Left lobe of liver (tissue), 2 donors: Measurements from ENCODE around the gene BUD23. TPM values are rescaled to one million over a fixed set of nuclear protein-coding genes. Genes with fewer than 3 reads are reported as not detected.
"Not testable (repeated sequence)": the region's sequence is repeated elsewhere in the genome, so short reads cannot be mapped to it uniquely, and the experiment has no call there.

ENCODE experiments used
- ATAC-seq: fragments of 200-7000 bp; cut with Tn5 transposase; one replicate; pipeline ENCODE4 v1.9.1; 2020; ENCODE audit warnings: mild to moderate bottlenecking, moderate library complexity
- DNase-seq: peaks from one replicate; pipeline ENCODE4 v3.0.0-alpha.2; 2020; ENCODE audit warnings: low spot score
- total RNA-seq: library from RNA; stranded (reverse); gene quantifications from one replicate; pipeline ENCODE4 v1.2.1, GENCODE V29; 2021
- donor health status: DM: no; HTN: no; CAD: no; lungs with moderate emphysema.
- donor health status: DM: no; HTN: yes; CAD: no.

BUD23 gene
- total RNA-seq, 1 donor from 2014 or later: 28.2 TPM

- no peak for ATAC-seq
- no peak for DNase-seq
Measured at GRCh38 chr7:73700581-73701134, 17.3 kb downstream of the BUD23 start.

DNA sequence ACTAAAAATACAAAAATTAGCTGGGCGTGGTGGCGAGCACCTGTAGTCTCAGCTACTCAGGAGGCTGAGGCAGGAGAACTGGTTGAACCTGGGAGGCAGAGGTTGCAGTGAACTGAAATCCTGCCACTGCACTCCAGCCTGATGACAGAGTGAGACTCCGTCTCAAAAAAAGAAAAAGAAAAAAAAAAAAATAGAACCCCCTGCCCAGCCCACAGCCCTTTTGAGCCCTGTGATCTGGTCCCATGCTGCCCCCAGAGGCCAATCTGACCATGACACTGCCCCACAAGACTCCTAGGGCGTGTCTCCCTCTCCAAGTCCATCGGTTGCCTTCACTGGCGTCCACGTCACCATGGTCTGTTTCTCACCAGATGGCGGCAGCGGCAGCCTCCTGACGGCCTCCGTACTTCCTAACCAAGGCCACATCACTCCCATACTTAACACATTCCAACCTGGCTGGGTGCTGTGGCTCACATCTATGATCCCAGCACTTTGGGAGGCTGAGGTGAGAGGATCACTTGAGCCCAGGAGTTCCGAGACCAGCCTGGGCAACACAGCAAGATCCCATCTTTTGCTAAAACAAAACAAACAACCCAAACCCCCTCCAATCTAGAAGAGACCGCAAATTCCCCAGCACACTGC, 18.1 kb downstream of the BUD23 start:
- no peak for DNase-seq
- ATAC-seq: peak; percentile 76

- no peak for ATAC-seq
- no peak for DNase-seq
Measured at GRCh38 chr7:73702226-73702625, 18.8 kb downstream of the BUD23 start.

- no peak for DNase-seq
Measured at GRCh38 chr7:73702665-73703064, 19.3 kb downstream of the BUD23 start.

DNA sequence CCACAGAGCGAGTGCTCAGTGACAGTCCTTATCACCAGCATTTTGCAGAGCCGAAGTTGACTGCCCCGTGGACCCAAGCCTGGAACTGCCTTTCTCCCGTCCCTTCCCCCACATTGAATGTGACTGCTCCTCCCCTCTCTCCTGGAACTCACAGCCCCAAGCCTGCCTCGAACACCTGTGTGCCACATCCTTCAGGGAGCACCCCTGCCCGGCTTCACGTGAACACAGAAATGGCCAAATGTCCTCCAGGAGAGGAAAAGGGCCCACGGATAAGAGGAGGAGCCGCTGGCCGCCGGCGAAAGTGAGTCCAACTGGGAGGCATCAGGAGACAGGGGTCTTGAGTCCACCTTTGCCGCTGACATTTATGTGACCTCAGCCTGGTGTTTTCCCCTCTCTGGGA, 19.8 kb downstream of the BUD23 start:
- ATAC-seq (no peak), DNase-seq (no peak)

More at GRCh38 chr7:73702665-73703064, 19.3 kb downstream of the BUD23 start:
- ATAC-seq: no peak

GRCh38 chr7:73703757-73704639, 20.6 kb downstream of the BUD23 start:
- no peak for DNase-seq
- ATAC-seq: peak; percentile 43

DNA sequence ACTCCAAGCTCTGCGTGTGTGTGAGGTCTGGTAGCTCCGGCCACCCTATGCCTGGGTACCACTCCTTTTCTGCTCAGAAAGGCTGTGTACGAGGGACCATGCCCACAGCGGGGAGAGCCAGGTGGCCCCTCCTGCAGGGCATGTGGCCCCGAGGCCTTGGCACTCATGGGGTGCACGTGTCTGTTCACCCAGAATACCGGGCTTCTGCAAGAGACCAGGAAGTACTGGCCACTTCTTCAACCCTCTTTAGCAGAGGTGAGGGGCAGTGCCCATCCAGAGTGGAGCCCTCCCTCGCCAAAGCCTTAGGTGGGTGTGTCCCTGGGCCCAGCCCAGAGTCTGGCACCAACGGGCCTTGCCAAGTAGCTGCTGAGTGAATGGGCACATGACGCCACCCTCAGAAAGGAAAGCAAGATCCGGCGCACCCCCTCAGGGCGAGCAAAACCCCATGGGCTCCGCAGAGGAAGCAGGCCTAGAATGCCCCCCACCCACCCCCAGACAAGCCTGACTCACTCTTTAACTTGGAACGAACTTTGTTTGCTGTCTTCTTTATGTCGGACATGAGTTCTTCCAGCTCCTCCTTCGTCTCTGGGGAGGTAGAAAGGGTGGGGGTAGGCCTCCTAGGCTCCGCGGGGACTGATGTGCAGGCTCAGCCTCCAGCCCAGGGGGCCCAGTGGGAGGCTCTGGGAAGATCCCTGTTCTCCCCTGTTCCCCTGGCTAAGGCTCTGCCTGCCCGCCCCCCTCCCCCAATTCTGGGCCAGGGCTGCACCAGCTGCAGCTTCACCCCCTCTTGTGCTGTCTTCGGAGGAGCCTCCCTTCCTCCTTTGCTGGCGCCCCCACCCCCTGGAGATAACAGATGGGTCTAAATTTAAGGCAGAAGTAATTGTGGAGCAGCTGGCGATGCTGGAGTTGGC, 21.5 kb downstream of the BUD23 start:
- DNase-seq (no peak), ATAC-seq (no peak)

GRCh38 chr7:73705551-73705920, 22.1 kb downstream of the BUD23 start:
- DNase-seq: no peak
- ATAC-seq: no peak

DNA sequence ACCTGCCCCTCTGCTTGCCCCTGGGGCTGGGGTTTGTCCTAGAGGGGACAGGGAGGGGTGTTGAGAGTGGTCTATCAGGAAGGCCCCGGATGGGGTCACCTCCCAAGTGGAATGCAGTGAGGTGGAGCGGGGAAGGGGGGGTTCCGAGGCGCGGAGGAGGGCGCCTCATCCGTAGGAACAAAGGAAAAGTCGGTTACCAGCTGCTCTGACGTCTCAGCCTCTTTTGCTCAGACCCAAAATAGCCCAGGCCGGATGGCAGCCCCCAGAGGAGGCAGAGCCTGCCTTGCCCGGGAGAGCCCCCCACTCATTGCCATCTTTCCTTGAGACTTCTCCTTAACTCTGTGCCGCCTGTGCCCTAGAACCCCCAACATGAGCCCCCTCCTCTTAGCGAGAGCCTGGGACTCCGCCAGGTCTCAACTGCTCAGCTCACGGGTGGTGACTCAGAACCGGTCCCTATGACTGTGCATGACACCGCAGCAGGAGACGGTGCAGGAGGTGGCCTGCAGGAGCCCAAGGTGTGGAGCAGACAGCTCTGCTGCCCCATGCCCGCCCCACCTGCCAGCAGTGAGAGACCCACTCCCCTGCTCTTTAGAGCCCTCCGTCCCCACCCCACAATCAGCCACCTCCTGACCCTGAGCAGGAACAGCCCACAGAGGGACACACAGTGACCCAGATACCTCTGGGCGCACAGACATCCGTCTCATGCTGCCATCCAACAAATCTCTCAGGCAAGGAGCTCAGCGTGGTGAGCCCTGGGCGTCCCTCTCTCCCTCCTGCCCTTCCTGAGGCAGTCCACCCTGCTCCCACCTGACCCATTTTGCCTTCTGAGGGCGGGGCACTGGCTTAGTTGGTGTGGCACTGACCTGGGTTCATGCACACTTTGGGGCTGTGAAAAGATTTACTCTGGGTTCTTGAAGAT, 23.0 kb downstream of the BUD23 start:
- ATAC-seq: no peak
- no peak for DNase-seq

DNA sequence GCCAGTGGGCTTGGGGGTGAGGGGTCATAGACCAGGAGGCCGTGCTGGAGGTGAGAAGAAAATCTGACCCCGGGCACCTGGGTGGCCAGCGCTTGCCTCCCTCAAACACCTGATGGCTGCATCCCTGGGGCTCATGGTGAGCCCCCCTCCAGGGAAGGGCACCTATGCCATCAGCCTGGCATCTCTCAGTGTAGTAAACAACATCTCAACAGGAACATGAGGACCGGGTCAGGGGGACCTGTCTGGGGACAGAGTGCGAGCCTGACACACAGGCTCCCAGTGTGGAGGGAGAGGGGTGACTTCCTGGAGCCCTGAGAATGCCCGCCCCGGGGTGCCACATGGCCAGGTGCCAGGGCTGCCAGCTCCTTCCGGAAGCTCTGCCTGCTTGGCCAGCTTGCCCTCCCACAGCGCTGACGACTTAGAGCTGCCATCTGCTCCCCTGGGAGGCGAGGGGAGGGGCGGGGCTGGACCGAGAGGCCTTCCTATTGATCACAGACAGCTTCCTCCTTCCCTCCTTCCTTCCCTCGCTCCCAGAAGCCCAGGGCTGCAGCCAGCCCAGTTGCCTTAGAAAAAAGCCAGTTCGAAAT, 23.7 kb downstream of the BUD23 start:
- no peak for DNase-seq
- ATAC-seq: no peak

DNA sequence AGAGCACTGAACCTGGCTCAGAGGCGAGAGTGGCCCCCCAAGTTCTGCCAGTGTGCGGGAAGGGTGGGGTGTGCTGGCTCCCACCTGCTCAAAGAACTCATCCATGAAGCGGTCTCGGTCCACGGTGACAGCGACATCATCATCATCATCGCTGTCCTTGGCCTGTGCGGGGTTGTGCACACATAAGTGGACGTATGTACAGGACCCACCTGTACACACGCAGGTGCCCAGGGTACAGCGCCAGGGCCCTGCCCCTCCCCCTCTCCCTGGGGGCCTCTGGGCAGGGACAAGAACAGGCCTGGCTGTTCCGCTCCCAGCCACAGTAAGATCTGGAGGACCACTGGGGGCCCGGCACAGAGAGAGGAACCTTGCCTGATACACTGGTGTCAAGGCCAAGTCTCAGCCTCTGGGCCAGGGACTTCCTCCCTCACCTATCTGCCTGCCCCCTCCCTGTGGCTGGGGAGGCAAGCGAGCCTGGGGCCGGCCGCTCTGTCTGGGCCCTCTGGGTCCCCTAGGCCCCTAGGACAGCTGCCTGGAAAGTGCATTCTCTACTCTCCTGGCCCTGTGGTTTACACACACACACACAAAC, 25.7 kb downstream of the BUD23 start:
- no peak for ATAC-seq

DNA sequence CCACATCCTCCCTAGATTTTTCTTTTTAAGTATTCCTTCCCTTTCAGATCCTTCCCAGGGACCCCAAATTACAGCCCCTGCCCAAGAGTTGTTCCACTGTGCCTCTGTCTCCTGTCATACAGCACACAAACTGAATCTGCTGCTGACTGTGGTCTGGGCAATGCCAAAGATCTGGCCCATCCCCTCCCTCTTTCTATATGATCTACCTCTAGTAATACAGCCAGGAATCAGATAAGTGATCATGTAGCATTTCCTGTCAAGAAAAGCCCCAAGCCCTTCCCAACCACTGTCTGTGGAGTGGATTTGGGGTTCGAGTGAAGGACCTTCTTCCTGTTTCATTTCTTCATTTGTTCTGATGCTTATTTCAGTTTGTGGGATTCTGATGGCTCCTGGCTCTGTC, 29.4 kb downstream of the BUD23 start:
- DNase-seq: no peak

More for the DNA sequence above, 25.7 kb downstream of the BUD23 start:
- no peak for DNase-seq

DNA sequence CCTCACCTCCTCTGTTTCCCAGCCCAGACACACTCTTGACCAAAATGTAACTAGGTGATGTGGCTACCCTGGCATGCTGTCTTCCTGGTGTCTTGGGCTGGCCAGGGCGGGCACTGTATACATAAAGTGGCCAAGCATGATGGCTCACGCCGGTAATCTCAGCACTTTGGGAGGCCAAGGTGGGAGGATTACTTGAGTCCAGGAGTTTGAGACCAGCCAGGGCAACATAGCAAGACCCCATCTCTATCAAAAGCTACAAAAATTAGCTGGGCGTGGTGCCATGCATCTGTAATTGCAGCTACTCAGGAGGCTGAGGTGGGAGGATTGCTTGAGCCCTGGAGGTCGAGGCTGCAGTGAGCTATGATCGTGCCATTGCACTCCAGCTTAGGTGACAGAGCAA, 29.9 kb downstream of the BUD23 start:
- ATAC-seq: not testable (repeated sequence)

More for the DNA sequence above, 29.4 kb downstream of the BUD23 start:
- no peak for ATAC-seq

GRCh38 chr7:73715648-73716317, 32.4 kb downstream of the BUD23 start:
- ATAC-seq (no peak), DNase-seq (no peak)

More for the DNA sequence above, 29.9 kb downstream of the BUD23 start:
- not testable (repeated sequence) for DNase-seq

DNA sequence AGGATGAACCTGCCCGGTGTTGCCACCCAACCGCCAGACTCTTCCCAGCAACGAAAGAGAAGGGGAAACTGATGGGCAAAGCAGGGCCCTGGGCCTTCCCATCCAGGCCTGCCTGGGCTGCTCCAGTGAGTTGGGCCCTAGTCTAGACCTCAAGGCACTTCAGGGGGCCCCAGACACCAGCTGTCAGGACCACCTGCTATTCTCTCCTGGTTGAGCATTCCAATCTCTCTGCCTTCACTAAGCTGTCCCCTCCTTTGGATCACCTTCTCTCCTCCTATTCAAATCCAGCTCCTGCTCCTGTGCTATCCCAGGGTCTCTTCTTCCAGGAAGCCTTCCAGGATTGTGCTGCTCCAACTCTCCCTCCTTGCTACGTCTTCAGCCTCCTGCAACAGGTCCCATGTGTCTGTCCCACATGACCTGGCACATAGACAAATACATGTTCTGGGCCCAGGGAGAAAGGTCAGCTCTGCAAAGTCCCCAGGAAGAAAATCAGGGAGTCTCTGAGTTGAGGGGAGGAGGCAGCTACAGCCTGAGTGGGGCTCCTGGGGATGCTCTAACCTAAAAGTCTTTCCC, 33.0 kb downstream of the BUD23 start:
- ATAC-seq: no peak

DNA sequence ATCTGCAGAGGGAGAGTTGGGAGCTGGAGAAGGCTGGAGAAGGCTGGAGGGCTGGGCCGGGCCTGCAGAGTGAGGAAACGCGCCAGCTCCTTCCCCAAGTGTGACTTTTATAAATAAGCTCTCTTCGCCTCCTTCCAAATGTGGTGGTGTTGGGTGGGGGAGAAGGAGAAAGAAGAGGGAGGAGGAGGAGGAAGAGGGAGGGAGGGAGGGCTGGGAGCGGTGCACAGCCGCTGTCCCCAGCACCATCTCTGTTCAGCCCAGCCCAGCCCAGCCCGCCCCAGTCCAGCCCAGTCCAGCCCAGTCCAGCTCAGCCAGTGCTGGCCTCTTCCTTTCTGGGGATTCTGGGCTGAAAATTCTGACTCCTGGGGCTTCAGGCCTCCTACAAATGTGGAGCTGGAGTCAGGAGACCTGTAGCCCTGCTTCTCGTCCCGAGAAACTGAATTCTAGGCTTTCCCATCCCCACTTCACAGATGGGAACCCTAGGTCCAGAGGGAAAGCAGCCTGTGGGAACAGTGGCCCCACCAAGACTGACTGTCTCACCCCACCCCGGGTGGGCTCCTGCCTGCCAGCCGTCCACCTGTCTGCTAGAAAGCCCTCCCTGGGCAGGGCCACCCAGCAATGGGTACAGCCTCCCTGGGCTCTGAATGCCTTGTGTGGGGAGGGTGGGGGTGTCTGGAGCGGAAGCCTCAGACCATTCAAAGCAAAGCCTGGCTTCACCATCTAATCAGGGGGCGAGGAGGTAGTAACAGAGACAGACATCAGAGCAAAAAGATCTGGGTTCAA, 33.8 kb downstream of the BUD23 start:
- ATAC-seq (no peak), DNase-seq (no peak)

More for the DNA sequence above, 33.0 kb downstream of the BUD23 start:
- no peak for DNase-seq

GRCh38 chr7:73717991-73718405, 34.6 kb downstream of the BUD23 start:
- ATAC-seq (no peak), DNase-seq (no peak)
